ENCODE measurements around the gene HSPA12A.

Gene HSPA12A

DNA sequence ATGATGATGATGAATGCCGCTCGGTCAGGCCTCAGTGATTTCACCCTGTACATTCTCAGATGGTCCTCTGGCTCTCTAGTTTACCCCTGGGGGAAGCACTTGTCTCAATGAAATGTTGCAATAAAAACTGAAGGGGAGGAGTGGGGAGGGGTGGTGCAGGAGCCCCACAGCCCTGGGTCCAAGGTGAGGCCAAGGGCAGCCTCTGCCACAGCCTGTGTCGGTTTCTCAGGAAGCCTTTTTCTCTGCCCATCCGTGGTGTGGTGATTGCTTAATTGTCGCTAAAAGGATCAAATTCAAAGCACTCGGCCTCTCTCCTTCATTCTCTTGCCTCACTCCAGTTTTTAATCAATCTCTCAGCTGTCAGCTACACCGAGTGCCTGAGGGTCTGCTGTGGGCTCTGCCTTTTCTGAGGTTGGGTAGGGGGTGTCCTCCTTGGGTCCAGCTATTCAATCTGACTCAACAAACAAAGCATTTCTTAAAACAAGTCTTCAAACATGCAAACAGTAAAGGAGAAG is 39.1 kb upstream of the HSPA12A start:
- Histone ChIP-seq H3K27me3 (replicated peaks) (no peaks in the 10 kb centered on the region), H3K27ac (no peak overlapping the region), H3K4me3 (ENCODE audit: low read depth, low read length) (no peak overlapping the region), H3K36me3 (replicated peaks) (no peaks in the 10 kb centered on the region)
- in situ Hi-C loops (cut with HindIII; ENCODE audit: low pct_ligation_motif_present, low sequenced_read_pairs): loop anchor here (25.0 kb wide), 1 partner anchor 94 kb away; no protein-coding TSS in a partner anchor
- no peak for DNase-seq
- TF ChIP-seq, protein P1, sequence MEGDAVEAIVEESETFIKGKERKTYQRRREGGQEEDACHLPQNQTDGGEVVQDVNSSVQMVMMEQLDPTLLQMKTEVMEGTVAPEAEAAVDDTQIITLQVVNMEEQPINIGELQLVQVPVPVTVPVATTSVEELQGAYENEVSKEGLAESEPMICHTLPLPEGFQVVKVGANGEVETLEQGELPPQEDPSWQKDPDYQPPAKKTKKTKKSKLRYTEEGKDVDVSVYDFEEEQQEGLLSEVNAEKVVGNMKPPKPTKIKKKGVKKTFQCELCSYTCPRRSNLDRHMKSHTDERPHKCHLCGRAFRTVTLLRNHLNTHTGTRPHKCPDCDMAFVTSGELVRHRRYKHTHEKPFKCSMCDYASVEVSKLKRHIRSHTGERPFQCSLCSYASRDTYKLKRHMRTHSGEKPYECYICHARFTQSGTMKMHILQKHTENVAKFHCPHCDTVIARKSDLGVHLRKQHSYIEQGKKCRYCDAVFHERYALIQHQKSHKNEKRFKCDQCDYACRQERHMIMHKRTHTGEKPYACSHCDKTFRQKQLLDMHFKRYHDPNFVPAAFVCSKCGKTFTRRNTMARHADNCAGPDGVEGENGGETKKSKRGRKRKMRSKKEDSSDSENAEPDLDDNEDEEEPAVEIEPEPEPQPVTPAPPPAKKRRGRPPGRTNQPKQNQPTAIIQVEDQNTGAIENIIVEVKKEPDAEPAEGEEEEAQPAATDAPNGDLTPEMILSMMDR (IDR thresholded peaks at IDR 0.05; ENCODE audit: low read depth, low read length, missing control alignments): no peak

DNA sequence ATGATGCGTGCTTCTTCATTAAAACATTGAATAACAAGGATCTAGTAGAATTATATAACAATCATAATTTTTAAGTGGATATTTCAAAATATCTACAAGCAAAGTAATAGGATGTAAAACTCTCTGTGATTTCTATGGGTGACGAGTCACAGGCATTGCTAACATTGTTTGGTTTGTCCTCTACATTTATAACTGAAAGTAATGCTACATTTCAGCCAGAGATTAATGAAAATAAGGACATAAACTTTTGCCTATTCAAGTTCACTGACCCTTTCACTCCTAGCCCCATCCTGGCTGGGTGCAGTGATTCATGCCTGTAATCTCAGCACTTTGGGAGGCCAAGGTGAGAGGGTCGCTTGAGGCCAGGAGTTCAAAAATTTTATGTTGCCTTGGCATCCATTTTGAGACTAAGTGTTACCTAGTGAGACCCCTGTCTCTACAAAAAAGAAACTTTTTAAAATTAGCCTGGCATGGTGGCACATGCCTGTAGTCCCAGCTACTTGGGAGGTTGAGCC is 38.4 kb upstream of the HSPA12A start:
- in situ Hi-C loops (cut with HindIII; ENCODE audit: low pct_ligation_motif_present, low sequenced_read_pairs): loop anchor here (25.0 kb wide), 1 partner anchor 93 kb away; no protein-coding TSS in a partner anchor
- TF ChIP-seq, protein P1 (IDR thresholded peaks at IDR 0.05; ENCODE audit: low read depth, low read length, missing control alignments): no peak
- Histone ChIP-seq H3K27ac (no peak overlapping the region), H3K4me3 (ENCODE audit: low read depth, low read length) (no peak overlapping the region), H3K36me3 (replicated peaks) (no peaks in the 10 kb centered on the region), H3K27me3 (replicated peaks) (no peaks in the 10 kb centered on the region)
- no peak for DNase-seq

DNA sequence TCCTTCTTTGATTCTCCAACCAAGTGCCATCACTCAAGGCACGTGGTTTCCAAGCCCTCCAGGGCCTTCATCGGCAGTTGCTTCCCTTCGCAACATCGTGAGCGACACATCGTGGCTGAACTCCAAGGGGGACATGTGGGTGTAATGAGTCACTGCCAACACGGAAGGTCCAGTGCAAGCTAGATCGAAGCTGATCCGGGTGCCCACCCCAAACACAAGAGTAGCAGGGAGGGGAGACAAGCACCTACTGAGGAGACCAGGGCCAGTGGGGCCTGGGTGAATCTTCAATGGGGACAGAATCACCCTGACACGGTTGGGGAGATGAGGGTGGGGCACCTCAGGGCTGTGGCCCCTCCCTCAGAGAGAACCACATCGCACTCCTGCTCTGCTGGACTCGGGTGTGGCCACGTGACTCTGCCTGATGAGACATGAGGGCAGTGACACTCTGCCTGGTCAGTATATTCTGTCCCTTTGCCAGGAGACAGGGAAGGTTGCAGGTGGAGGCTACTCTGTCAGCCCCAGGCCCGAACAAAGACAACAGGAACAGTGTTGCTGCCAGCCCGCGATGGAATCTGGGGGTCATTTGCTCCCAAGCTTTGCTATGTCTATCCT is 36.8 kb upstream of the HSPA12A start:
- Histone ChIP-seq H3K36me3 (replicated peaks) (no peaks in the 10 kb centered on the region), H3K4me3 (ENCODE audit: low read depth, low read length) (no peak overlapping the region), H3K27ac (no peak overlapping the region), H3K27me3 (replicated peaks) (no peaks in the 10 kb centered on the region)
- TF ChIP-seq, protein P1 (IDR thresholded peaks at IDR 0.05; ENCODE audit: low read depth, low read length, missing control alignments): no peak
- in situ Hi-C loops (cut with HindIII; ENCODE audit: low pct_ligation_motif_present, low sequenced_read_pairs): loop anchor here (25.0 kb wide), 1 partner anchor 92 kb away; no protein-coding TSS in a partner anchor
- DNase-seq: no peak

DNA sequence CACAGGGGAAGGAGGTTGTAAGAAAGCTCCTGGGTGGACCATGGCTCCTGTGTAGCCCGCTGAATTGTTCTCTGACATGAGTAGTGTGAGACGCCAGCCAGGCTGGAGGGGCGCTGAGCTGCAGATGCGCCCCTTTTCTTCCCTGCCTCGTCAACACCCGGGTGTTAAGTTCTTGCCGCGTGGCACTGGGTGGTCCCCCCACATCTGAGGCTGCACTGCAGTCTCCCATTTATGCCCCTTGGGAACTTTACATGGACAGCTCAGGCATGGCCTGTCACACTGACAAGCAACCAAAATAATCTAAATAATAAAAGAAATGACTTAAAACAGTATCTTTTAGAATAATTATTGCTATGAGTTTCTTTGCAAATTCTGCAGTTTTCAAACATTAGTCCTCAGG is 34.6 kb upstream of the HSPA12A start:
- Histone ChIP-seq H3K36me3 (replicated peaks) (no peaks in the 10 kb centered on the region), H3K27me3 (replicated peaks) (no peaks in the 10 kb centered on the region), H3K4me3 (ENCODE audit: low read depth, low read length) (no peak overlapping the region), H3K27ac (no peak overlapping the region)
- in situ Hi-C loops (cut with HindIII; ENCODE audit: low pct_ligation_motif_present, low sequenced_read_pairs): loop anchor here (25.0 kb wide), 1 partner anchor 90 kb away; no protein-coding TSS in a partner anchor
- no peak for DNase-seq
- TF ChIP-seq, protein P1 (IDR thresholded peaks at IDR 0.05; ENCODE audit: low read depth, low read length, missing control alignments): no peak

DNA sequence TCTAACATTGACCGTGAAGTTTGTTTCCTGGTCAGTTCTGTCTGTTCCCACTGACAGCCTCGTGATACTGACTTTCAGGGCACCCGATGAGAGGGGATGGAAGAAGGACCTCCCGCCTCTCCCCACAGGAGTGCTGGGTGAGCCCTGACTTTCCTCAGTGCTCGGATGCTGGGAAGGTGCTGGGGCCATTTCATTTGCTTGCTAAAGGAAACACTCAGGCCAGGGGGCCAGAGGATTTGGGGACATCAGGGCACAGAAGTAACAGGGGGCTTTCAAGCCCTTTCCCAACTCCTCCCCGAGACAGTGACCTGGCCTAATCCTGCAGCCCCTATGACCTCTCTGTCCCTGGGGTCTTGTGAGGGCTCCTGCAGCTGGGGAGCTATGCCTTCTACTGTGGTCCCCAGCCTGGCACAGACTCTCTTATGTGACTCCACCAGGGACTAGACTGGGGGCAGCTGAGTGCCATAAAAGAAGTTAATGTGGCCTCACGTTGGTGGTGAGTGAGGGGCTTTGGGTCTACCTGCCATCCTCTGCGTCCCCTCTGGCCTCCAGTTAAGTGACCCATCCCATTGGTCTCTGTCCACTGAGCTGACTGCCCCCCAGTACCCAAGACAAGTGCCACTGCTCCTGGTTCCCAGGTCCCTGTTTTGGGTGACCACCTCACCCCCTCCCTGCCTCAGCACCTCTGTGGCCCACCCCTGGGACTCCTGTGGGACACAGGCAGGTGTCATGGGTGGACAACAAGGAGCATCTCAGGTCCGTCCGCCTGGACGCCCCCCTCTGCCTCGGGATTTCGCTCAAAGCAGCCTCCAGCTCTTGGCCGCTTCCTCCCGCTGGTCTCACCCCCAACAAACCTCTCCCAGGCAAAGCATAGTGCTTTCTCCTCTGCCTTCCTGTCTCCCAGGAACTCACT is 33.4 kb upstream of the HSPA12A start:
- no peak for DNase-seq
- no peaks in the 10 kb centered on the region for H3K27me3 ChIP-seq (replicated peaks)
- in situ Hi-C loops (cut with HindIII; ENCODE audit: low pct_ligation_motif_present, low sequenced_read_pairs): loop anchor here (25.0 kb wide), 1 partner anchor 88 kb away; no protein-coding TSS in a partner anchor
- no peak overlapping the region for H3K27ac ChIP-seq
- H3K36me3 ChIP-seq (replicated peaks): no peaks in the 10 kb centered on the region
- TF ChIP-seq, protein P1 (IDR thresholded peaks at IDR 0.05; ENCODE audit: low read depth, low read length, missing control alignments): no peak
- H3K4me3 ChIP-seq (ENCODE audit: low read depth, low read length): no peak overlapping the region
